Thyroid gland (tissue), 4 donors: ENCODE results near the gene FGFBP2.

Experiments
- POLR2A ChIP-seq, 2 donors: fragments of 450-650 bp; IDR thresholded peaks; one replicate each; pipeline ENCODE4 v1.6.1; 2017; ENCODE audit warnings: antibody characterized with exemption in 2 of 2, mild to moderate bottlenecking in 2 of 2, moderate library complexity in 1 of 2
- TF ChIP-seq, protein P1 (sequence below), 6 experiments: fragments of 200-600 bp in 3 of 6; fragments of 450-650 bp in 3 of 6; sonication (generic) in 3 of 6; IDR thresholded peaks; one replicate each; pipeline ENCODE4 v1.5.1; 2016 to 2019; ENCODE audit warnings: antibody characterized with exemption in 6 of 6, mild to moderate bottlenecking in 2 of 6, inconsistent platforms in 1 of 6, moderate library complexity in 1 of 6

DNA sequence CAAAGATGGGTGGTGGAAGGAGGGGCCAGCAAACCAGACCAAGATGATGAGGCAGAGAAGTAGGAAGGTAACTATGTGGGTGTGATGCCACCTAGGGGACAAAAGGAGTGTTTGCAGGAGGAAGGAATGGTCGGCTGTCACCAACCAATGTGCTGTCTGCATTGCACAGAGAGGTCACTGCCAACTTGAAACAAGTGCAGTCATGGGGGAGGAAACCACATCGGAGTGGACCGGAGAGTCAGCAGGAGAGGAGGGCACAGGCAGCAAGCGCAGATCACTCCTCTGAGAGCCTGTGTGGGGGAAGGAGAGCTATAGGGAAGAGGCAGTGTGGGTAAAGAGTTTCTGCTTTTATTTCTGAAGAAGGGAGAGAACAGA, 38.5 kb upstream of the FGFBP2 start:
- TF ChIP-seq, protein P1, sequence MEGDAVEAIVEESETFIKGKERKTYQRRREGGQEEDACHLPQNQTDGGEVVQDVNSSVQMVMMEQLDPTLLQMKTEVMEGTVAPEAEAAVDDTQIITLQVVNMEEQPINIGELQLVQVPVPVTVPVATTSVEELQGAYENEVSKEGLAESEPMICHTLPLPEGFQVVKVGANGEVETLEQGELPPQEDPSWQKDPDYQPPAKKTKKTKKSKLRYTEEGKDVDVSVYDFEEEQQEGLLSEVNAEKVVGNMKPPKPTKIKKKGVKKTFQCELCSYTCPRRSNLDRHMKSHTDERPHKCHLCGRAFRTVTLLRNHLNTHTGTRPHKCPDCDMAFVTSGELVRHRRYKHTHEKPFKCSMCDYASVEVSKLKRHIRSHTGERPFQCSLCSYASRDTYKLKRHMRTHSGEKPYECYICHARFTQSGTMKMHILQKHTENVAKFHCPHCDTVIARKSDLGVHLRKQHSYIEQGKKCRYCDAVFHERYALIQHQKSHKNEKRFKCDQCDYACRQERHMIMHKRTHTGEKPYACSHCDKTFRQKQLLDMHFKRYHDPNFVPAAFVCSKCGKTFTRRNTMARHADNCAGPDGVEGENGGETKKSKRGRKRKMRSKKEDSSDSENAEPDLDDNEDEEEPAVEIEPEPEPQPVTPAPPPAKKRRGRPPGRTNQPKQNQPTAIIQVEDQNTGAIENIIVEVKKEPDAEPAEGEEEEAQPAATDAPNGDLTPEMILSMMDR (IDR thresholded peaks at IDR 0.05): peak; percentile 38 to 96 (median 78)
- no peak for TF ChIP-seq POLR2A (IDR thresholded peaks at IDR 0.05)
